AG09309 (cell line): ENCODE results near the gene MGAT3.

Source experiments
- DNase-seq: peaks from one replicate; pipeline ENCODE4 v3.0.0-alpha.2; 2010; ENCODE audit warnings: low read depth
- H3K4me3 ChIP-seq: 2 replicates; pipeline ENCODE4 v1.5.1; 2011; ENCODE audit warnings: mild to moderate bottlenecking, low read depth, low read length, moderate library complexity; ENCODE audit not compliant: control insufficient read depth
- CTCF ChIP-seq: IDR thresholded peaks from 2 replicates; pipeline ENCODE4 v1.5.1; 2011; ENCODE audit warnings: mild to moderate bottlenecking, low read depth, low read length, inconsistent platforms; ENCODE audit not compliant: insufficient read depth, control insufficient read depth; ENCODE audit errors: missing control alignments

MGAT3 gene

GRCh38 chr22:39479254-39479653, 22.4 kb downstream of the MGAT3 start:
- no peak overlapping the region for H3K4me3 ChIP-seq
- no peak for TF ChIP-seq CTCF
- no peak for DNase-seq

GRCh38 chr22:39480557-39480956, 23.7 kb downstream of the MGAT3 start:
- H3K4me3 ChIP-seq = no peak overlapping the region
- TF ChIP-seq CTCF = no peak
- DNase-seq = no peak

- DNase-seq = no peak
- TF ChIP-seq CTCF = no peak
- H3K4me3 ChIP-seq = no peak overlapping the region
Observed at GRCh38 chr22:39481054-39481453, 24.2 kb downstream of the MGAT3 start.

GRCh38 chr22:39481595-39481994, 24.8 kb downstream of the MGAT3 start:
- TF ChIP-seq CTCF = no peak
- no peak overlapping the region for H3K4me3 ChIP-seq
- DNase-seq = no peak

GRCh38 chr22:39482768-39483167, 26.0 kb downstream of the MGAT3 start:
- DNase-seq = no peak
- H3K4me3 ChIP-seq = no peak overlapping the region
- TF ChIP-seq CTCF = no peak

GRCh38 chr22:39486951-39487825, 30.4 kb downstream of the MGAT3 start:
- TF ChIP-seq CTCF = no peak
- no peak overlapping the region for H3K4me3 ChIP-seq
- no peak for DNase-seq
